K562 (cell line): ENCODE measurements around the gene HMX3. TPM values are rescaled to one million over a fixed set of nuclear protein-coding genes. Genes with fewer than 3 reads are reported as not detected.
A peak's percentile ranks its signal among the peaks of the same experiment; 100 is the strongest.

Source experiments
- ATAC-seq: fragments of 200-7000 bp; cut with Tn5 transposase; 3 replicates; pipeline ENCODE4 v1.9.1; 2020; ENCODE audit warnings: moderate library complexity
- BruUV-seq: library from RNA; stranded (reverse); fragments of 400-500 nt; replicated peaks from 2 replicates; lab custom pipeline; 2021; lab: Mats Ljungman, UMichigan
- CTCF ChIA-PET: fragments of 300-600 bp; formaldehyde crosslinking; extraction: SDS; loops from one replicate; lab custom pipeline; 2021; ENCODE audit warnings: low intra/inter-chr PET ratio; lab: Yijun Ruan, JAX
- POLR2A ChIA-PET: fragments of 300-600, 350-650 bp; sonication (Branson Sonifier 250); formaldehyde crosslinking; extraction: SDS; loops from one replicate; lab custom pipeline; 2021; ENCODE audit warnings: antibody characterized with exemption, inconsistent platforms; lab: Yijun Ruan, JAX
- DNase-seq, 4 experiments: peaks; one replicate each; pipeline versions ENCODE4 v3.0.0 to v3.0.0-alpha.2; 2011 to 2018; ENCODE audit warnings: low spot score in 3 of 4, mixed read lengths in 3 of 4; ENCODE audit errors: extremely low read depth in 1 of 4
- FAIRE-seq: peaks from 2 replicates; lab custom pipeline; 2011; peaks lifted over from hg19 to GRCh38; lab: Jason Lieb, UNC
- H2AFZ ChIP-seq: 2 replicates; pipeline ENCODE4 v1.6.0; 2011; ENCODE audit warnings: low read depth, low read length, control low read depth, inconsistent platforms
- H3K27ac ChIP-seq: fragments of 200-600 bp; 3 replicates; pipeline ENCODE4 v1.8.0; 2011; ENCODE audit warnings: low read depth, mild to moderate bottlenecking, control low read depth, inconsistent platforms, low read length, moderate library complexity, mixed read lengths; ENCODE audit errors: extremely low read depth
- H3K27me3 ChIP-seq, 2 experiments: fragments of 300-600 bp in 1 of 2; 2 replicates in 1 of 2; 3 replicates in 1 of 2; pipeline versions ENCODE4 v1.6.0 to v1.8.0; 2011; ENCODE audit warnings: inconsistent platforms in 2 of 2, low read length in 2 of 2, mild to moderate bottlenecking in 1 of 2, mixed read lengths in 1 of 2, moderate library complexity in 1 of 2; ENCODE audit not compliant: control insufficient read depth in 2 of 2, insufficient read depth in 2 of 2
- H3K36me3 ChIP-seq: fragments of 300-600 bp; 3 replicates; pipeline ENCODE4 v1.8.0; 2011; ENCODE audit warnings: mild to moderate bottlenecking, low read length, inconsistent platforms; ENCODE audit not compliant: control insufficient read depth, insufficient read depth
- H3K4me1 ChIP-seq, 2 experiments: fragments of 200-600 bp in 1 of 2; replicated peaks in 1 of 2; 2 replicates in 1 of 2; 3 replicates in 1 of 2; pipeline versions ENCODE4 v1.5.1 to v1.8.0; 2011; ENCODE audit warnings: inconsistent platforms in 2 of 2, low read length in 2 of 2, mild to moderate bottlenecking in 1 of 2, mixed read lengths in 1 of 2, moderate library complexity in 1 of 2; ENCODE audit not compliant: control insufficient read depth in 2 of 2, insufficient read depth in 2 of 2
- H3K4me2 ChIP-seq: 2 replicates; pipeline ENCODE4 v1.6.1; 2011; ENCODE audit warnings: low read length, control low read depth, inconsistent platforms, mixed read lengths; ENCODE audit not compliant: insufficient read depth
- H3K4me3 ChIP-seq: fragments of 200-600 bp; sonication (generic), shearing (Covaris generic); 2 replicates; pipeline ENCODE4 v1.5.1; 2016; ENCODE audit warnings: control low read depth, inconsistent platforms
- H3K79me2 ChIP-seq: fragments of 200-600 bp; 3 replicates; pipeline ENCODE4 v1.8.0; 2011; ENCODE audit warnings: low read length, inconsistent platforms; ENCODE audit not compliant: control insufficient read depth, insufficient read depth
- H3K9ac ChIP-seq, 2 experiments: 2 replicates each; pipeline versions ENCODE4 v1.6.0 to v1.6.1; 2011; ENCODE audit warnings: low read depth in 2 of 2, low read length in 2 of 2, control low read depth in 1 of 2, inconsistent platforms in 1 of 2, mild to moderate bottlenecking in 1 of 2, mixed read lengths in 1 of 2; ENCODE audit not compliant: insufficient read depth in 1 of 2
- H3K9me1 ChIP-seq: one replicate; pipeline ENCODE4 v1.6.0; 2011; ENCODE audit warnings: inconsistent platforms, mild to moderate bottlenecking, low read length, moderate library complexity; ENCODE audit not compliant: control insufficient read depth, insufficient read depth
- H3K9me3 ChIP-seq: replicated peaks from 2 replicates; pipeline ENCODE4 v1.5.1; 2011; ENCODE audit warnings: low read depth, low read length, inconsistent platforms; ENCODE audit not compliant: control insufficient read depth, insufficient read depth
- H4K20me1 ChIP-seq: replicated peaks from 2 replicates; pipeline ENCODE4 v1.6.1; 2011; ENCODE audit warnings: low read length, inconsistent platforms, mixed read lengths; ENCODE audit not compliant: control insufficient read depth, insufficient read depth
- CBX2 ChIP-seq: fragments of 200-600 bp; sonication (generic); IDR thresholded peaks from one replicate; pipeline ENCODE4 v1.6.1; 2012; ENCODE audit warnings: mild to moderate bottlenecking, low read length, inconsistent platforms; ENCODE audit not compliant: insufficient read depth, poor library complexity, severe bottlenecking
- CCNT2 ChIP-seq: IDR thresholded peaks from 2 replicates; pipeline ENCODE4 v1.6.1; 2011; ENCODE audit warnings: borderline replicate concordance, low read depth, mild to moderate bottlenecking, moderate library complexity, mixed read lengths, low read length; ENCODE audit not compliant: insufficient read length; ENCODE audit errors: extremely low read depth
- CSDE1 ChIP-seq, 2 experiments: fragments of 450-650 bp; IDR thresholded peaks; 2 replicates each; pipeline ENCODE4 v1.6.1; 2016; ENCODE audit warnings: mild to moderate bottlenecking in 1 of 2
- POLR2G ChIP-seq: fragments of 200-400 bp; formaldehyde crosslinking; IDR thresholded peaks from 2 replicates; pipeline ENCODE4 v1.6.1; 2017; ENCODE audit warnings: low read depth, mild to moderate bottlenecking, antibody characterized with exemption, low read length, moderate library complexity
- RBFOX2 ChIP-seq: fragments of 200-400 bp; formaldehyde crosslinking; IDR thresholded peaks from 2 replicates; pipeline ENCODE4 v1.6.1; 2017; ENCODE audit warnings: low read depth, mild to moderate bottlenecking, low read length, moderate library complexity
- TCF3 ChIP-seq: sonication (generic); formaldehyde crosslinking; IDR thresholded peaks from 2 replicates; pipeline ENCODE4 v1.4.0; 2020; ENCODE audit warnings: mild to moderate bottlenecking, missing genetic modification reagents
- ZKSCAN1 ChIP-seq: fragments of 150-350 bp; IDR thresholded peaks from 2 replicates; pipeline ENCODE4 v1.6.1; 2016; ENCODE audit warnings: low read depth, low read length
- ZNF165 ChIP-seq: fragments of 250-450 bp; sonication (Bioruptor Pico); IDR thresholded peaks from 2 replicates; pipeline ENCODE4 v1.4.0; 2020; ENCODE audit warnings: borderline replicate concordance
- WGBS: fragments of 100-300 bp; shearing (Covaris generic); methylation state at CpG from one replicate; pipeline ENCODE4 v1.1.6; 2016; ENCODE audit warnings: low coverage, mixed read lengths; ENCODE audit not compliant: insufficient coverage; ENCODE audit errors: missing lambda C conversion rate; 5-methylcytosine and 5-hydroxymethylcytosine counted together
- in situ Hi-C: fragments of 300-500 bp; cut with MboI; formaldehyde crosslinking; loops from 4 replicates; pipeline ENCODE4 v1.15.0; 2018; ENCODE audit warnings: inconsistent platforms, mixed read lengths
- intact Hi-C: fragments of 100-400 bp; cut with micrococcal nuclease; formaldehyde crosslinking; loops from 2 replicates; pipeline ENCODE4 v1.14.2; 2022
- polyA plus RNA-seq, 8 experiments: library from polyadenylated mRNA; depleted of rRNA in 4 of 8; stranded (reverse) in 5 of 8; unstranded in 3 of 8; fragments of >200 nt; fragmentation: Nextera tagmentation in 2 of 8; fragmentation: Illumina TruSeq in 1 of 8; extraction: Ambion mirVana in 2 of 8; extraction: Trizol in 1 of 8; gene quantifications; 2 replicates each; pipeline versions ENCODE4 v1.2.1 to v1.2.3, GENCODE V29; 2011 to 2014; ENCODE audit warnings: inconsistent platforms in 1 of 8, missing spikeins in 1 of 8
- total RNA-seq, 7 experiments: library from RNA; depleted of rRNA in 6 of 7; stranded (reverse); fragments of >200 nt in 6 of 7; fragmentation: Illumina TruSeq in 2 of 7; extraction: Trizol in 2 of 7; gene quantifications; 2 replicates each; pipeline versions ENCODE4 v1.2.1 to v1.2.3, GENCODE V29; 2011 to 2021; ENCODE audit warnings: low replicate concordance in 1 of 7

The HMX3 gene
- total and polyA plus RNA-seq, 9 of the 15 experiments (the other 6 are each of a cell fraction or from before 2014, with no cell fraction given) = 0.55 to 43.5 (median 7.4) TPM; not detected in 2

DNA sequence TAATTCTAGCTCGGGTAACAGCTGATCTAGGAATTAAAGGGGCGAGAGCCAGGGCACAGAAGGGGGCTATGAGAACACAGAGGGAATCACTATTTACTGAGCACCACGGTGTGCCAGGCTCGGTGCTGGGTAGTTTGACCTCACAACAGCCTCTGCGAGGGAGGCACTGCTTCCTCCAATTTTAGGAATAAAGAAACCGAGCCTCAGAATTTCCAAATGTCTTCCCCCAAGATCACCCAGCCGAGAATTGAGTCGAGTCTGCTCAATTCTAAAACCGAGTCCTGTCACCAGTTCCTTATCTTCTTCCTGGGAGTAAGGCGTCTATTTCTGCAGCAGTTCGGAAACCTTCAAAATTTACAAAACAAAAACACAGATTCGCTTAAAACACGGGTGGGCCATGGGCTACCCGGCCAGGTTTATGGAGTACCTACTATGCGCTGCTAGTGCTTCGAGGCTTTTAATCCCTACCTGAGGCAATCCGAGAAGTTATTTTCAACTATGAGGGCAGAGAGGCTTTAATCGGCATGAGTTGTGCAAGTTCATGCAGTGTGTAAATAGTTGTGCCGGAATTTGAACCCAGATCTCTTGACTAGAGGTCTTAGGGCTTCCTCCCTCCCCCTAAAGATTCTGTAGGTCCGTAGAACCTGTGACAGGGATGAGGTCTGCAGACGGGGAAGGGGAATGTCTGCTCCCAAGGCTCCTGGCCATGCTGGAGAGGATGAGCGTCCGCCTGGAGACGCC is 11.3 kb downstream of the HMX3 start:
- H3K4me1 ChIP-seq = peaks cover 9 to 23% of the 10 kb centered on the region in 2 experiments; a peak in 4 of 5 replicates
- no peaks in the 10 kb centered on the region for H4K20me1 ChIP-seq
- H3K4me3 ChIP-seq = no peak overlapping the region
- H3K4me2 ChIP-seq = no peak overlapping the region
- H3K36me3 ChIP-seq = no peaks in the 10 kb centered on the region
- no peak for ATAC-seq
- no peak overlapping the region for H2AFZ ChIP-seq
- CTCF ChIA-PET = no interaction called here
- POLR2A ChIA-PET = no interaction called here
- FAIRE-seq = no peak
- no peak overlapping the region for H3K27ac ChIP-seq
- H3K9ac ChIP-seq = no peak overlapping the region
- H3K79me2 ChIP-seq = no peaks in the 10 kb centered on the region
- H3K9me3 ChIP-seq = no peaks in the 10 kb centered on the region
- H3K9me1 ChIP-seq = no peaks in the 10 kb centered on the region
- H3K27me3 ChIP-seq = no peaks in the 10 kb centered on the region
- BruUV-seq = no TSS peak
- TF ChIP-seq ZKSCAN1 (peak; percentile 80), ZNF165 (CRISPR knock-in tag) (no peak)
- in situ Hi-C loops (no loop called here), intact Hi-C loops (no loop called here)
- no peak for DNase-seq
- WGBS = 68% methylated on average over 19 of the region's 24 CpGs

DNA sequence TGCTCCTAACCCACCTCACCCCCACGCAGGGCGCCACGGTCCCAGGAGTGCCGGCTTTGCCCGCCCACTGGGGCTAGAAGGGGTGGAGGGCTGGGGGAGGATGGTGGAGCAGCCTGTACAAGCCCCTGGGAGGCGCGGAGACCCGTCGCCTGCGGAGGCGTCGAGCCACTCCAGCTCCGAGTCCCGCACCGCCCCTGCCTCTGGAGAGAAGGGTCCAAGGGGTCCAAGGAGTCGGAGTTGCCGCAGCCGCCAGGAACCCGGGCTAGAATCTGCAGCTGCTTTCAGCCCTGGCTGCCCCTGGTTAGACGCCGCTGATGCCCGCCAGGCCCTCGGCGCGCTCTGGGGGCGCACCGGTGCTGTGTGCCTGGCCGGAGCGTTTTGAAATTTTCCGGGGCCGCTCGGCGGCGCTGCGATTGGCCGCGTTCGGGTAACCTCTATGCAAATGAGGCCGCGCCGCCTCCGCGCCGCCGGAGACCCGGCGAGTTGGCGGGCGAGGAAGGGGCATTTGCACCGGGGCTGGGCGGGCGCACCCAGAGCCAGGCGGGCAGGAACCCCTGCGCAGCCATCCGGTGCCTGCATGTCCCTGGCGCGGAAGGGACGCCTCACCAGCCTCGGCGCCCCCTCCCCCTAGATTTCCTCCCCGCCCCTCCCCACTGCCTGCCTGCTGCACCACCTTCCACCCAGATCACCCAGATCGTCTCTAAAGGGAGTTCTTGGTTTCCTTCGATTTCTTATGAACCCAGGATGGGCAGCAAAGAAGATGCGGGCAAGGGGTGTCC is 12.1 kb downstream of the HMX3 start, which contains the start of gene HMX2:
Gene HMX2 (plus strand): TSS at position 502 of the 779 bp plus-strand sequence. CDS start 243 bp downstream, at position 745.
- WGBS = 31% methylated on average over 6 of the region's 64 CpGs
- ATAC-seq = peak; percentile 84
- Histone ChIP-seq H3K4me1 (peaks cover 9 to 23% of the 10 kb centered on the region in 2 experiments; a peak in 4 of 5 replicates), H3K9ac (peak within 1 kb of the TSS in 1 of 2 experiments; percentile 64; a peak in 1 of 4 replicates), H3K9me3 (no peaks in the 10 kb centered on the region), H3K79me2 (no peaks in the 10 kb centered on the region), H3K4me3 (peak within 1 kb of the TSS; percentile 19; the same call in 1 of the 2 replicates), H3K27ac (no peak within 1 kb of the TSS), H2AFZ (peak within 1 kb of the TSS; percentile 59; the same call in 1 of the 2 replicates), H4K20me1 (no peaks in the 10 kb centered on the region), H3K36me3 (no peaks in the 10 kb centered on the region), H3K4me2 (peak within 1 kb of the TSS; percentile 25; the same call in 1 of the 2 replicates), H3K9me1 (no peaks in the 10 kb centered on the region), H3K27me3 (no peaks in the 10 kb centered on the region)
- no peak for FAIRE-seq
- DNase-seq = peak in 2 of 4 experiments; percentile 15 to 30
- intact Hi-C loops (no loop called here), in situ Hi-C loops (no loop called here)
- ChIA-PET POLR2A (interaction anchor here (1.9 kb wide), 1 partner anchor 8 kb away, joined by 6 read pairs; no protein-coding TSS in a partner anchor), CTCF (no interaction called here)
- no TSS peak for BruUV-seq
- no peak for TF ChIP-seq CBX2
- TF ChIP-seq CSDE1 (IDR thresholded peaks at IDR 0.05) = no peak
- peak; percentile 59 for TF ChIP-seq POLR2G
- peak; percentile 50; the same call in 1 of the 2 replicates for TF ChIP-seq RBFOX2
- TF ChIP-seq TCF3 (CRISPR knock-in tag) = no peak
- no peak for TF ChIP-seq CCNT2
